Testis (tissue), 3 donors: Measurements from ENCODE around the gene BPIFB4. TPM values are rescaled to one million over a fixed set of nuclear protein-coding genes. Genes with fewer than 3 reads are reported as not detected.
"Not testable (repeated sequence)": the region's sequence is repeated elsewhere in the genome, so short reads cannot be mapped to it uniquely, and the experiment has no call there.

Source experiments
- DNase-seq: peaks from one replicate; pipeline ENCODE4 v3.0.0-alpha.2; 2019
- H3K27ac ChIP-seq, 2 donors: fragments of 200-600 bp; sonication (generic); one replicate each; pipeline ENCODE4 v1.5.1; 2019
- H3K27me3 ChIP-seq: fragments of 200-600 bp; sonication (generic); one replicate; pipeline ENCODE4 v1.5.1; 2019
- H3K36me3 ChIP-seq: fragments of 200-600 bp; sonication (generic); one replicate; pipeline ENCODE4 v1.5.1; 2017; ENCODE audit warnings: low read depth; ENCODE audit errors: missing control alignments
- H3K4me1 ChIP-seq: fragments of 200-600 bp; sonication (generic); one replicate; pipeline ENCODE4 v1.5.1; 2019
- H3K4me3 ChIP-seq, 2 donors: fragments of 200-600 bp; sonication (generic); one replicate each; pipeline ENCODE4 v1.5.1; 2017 to 2019
- H3K9me3 ChIP-seq: fragments of 200-600 bp; sonication (generic); one replicate; pipeline ENCODE4 v1.5.1; 2017
- POLR2A ChIP-seq: fragments of 450-650 bp; IDR thresholded peaks from one replicate; pipeline ENCODE4 v1.6.1; 2017; ENCODE audit warnings: antibody characterized with exemption, mild to moderate bottlenecking, moderate library complexity
- WGBS, 2 donors: methylation state at CpG; one replicate each; pipeline ENCODE4 v1.1.5; 2018; 5-methylcytosine and 5-hydroxymethylcytosine counted together
- intact Hi-C: fragments of 100-400 bp; cut with DNase I; formaldehyde crosslinking; loops from one replicate; pipeline ENCODE4 v1.15.1; 2023; ENCODE audit warnings: low total_unique reads
- polyA plus RNA-seq: library from polyadenylated mRNA; stranded (reverse); fragments of 350-450 nt; fragmentation: Illumina TruSeq; extraction: RNeasy Lipid Tissue Mini Kit (QIAGEN cat#74804); gene quantifications from one replicate; pipeline ENCODE4 v1.2.3, GENCODE V29; 2014; ENCODE audit warnings: low read depth, low replicate concordance; ENCODE audit not compliant: insufficient read depth
- total RNA-seq, 2 donors: library from RNA; depleted of rRNA; stranded (reverse); fragments of >200 nt; gene quantifications; one replicate each; pipeline ENCODE4 v1.2.3, GENCODE V29; 2016
- TF ChIP-seq, protein P1 (sequence below), 3 experiments: fragments of 450-650 bp in 2 of 3; fragments of 200-600 bp in 1 of 3; sonication (generic) in 1 of 3; IDR thresholded peaks; one replicate each; pipeline ENCODE4 v1.5.1; 2016 to 2019; ENCODE audit warnings: antibody characterized with exemption in 3 of 3, mild to moderate bottlenecking in 2 of 3, moderate library complexity in 1 of 3

BPIFB4 gene
- total and polyA plus RNA-seq, 3 donors from 2014 or later, result 1.1 to 1.7 (median 1.2) TPM

DNA sequence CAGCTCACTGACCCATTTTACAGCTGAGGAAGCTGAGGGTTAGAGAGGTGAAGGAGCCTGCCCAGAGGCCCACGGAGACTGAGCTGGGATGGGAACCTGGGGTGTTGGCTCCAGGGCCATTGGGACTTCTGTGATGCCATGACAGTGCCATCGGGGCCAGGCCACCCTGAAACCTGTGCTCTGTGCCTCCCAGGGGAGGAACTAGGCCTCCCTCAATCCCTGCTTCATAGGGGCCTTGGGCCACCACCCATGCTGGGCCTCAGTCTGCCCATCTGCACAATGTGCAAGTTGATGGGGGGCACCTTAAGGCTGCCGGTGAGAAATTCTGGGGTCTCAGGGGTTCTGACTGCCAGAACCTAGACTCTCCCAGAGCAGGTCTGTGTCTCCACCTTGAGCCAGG lies 24.9 kb downstream of the BPIFB4 start:
- 64 to 90% methylated on average over 1 to 3 of the region's 3 CpGs for WGBS, 2 donors
- Histone ChIP-seq H3K9me3 (no peaks in the 10 kb centered on the region), H3K4me3 (no peak overlapping the region), H3K27ac (no peak overlapping the region), H3K27me3 (no peaks in the 10 kb centered on the region), H3K4me1 (no peaks in the 10 kb centered on the region), H3K36me3 (no peaks in the 10 kb centered on the region)
- DNase-seq, result no peak
- intact Hi-C loops, result no loop called here
- TF ChIP-seq POLR2A, result no peak

DNA sequence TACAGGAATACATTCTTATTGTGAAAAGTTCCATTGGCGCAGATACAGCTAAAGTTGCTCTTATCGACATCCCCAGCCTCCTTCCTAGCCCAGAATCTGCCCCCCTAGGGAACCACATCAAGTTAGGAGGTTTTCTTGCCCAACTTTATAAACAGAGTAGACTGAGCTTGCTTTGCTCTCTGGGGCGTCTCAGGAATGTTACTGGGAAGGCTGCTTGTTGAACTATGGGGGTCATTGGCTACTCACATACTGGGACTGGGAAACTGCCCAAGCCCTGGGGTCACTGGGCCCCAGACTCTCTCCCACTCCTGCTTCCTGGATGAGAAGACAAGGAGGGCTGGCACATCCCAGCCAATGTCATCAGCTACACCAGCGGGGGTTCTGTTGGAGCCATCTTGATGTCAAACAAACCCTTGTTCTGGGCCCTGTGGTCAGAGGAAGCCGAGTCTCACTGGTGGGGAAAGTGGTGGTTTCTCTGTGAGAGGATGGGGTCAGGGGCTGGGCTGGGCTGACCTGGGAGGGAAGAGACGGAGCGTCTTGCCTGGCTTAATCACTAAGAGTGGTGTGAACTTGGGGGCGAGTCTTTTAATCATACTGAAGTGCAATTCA lies 26.0 kb downstream of the BPIFB4 start:
- Histone ChIP-seq H3K4me3 (no peak overlapping the region), H3K36me3 (no peaks in the 10 kb centered on the region), H3K27ac (no peak overlapping the region), H3K4me1 (no peaks in the 10 kb centered on the region), H3K9me3 (no peaks in the 10 kb centered on the region), H3K27me3 (no peaks in the 10 kb centered on the region)
- intact Hi-C loops, result no loop called here
- TF ChIP-seq, protein P1, sequence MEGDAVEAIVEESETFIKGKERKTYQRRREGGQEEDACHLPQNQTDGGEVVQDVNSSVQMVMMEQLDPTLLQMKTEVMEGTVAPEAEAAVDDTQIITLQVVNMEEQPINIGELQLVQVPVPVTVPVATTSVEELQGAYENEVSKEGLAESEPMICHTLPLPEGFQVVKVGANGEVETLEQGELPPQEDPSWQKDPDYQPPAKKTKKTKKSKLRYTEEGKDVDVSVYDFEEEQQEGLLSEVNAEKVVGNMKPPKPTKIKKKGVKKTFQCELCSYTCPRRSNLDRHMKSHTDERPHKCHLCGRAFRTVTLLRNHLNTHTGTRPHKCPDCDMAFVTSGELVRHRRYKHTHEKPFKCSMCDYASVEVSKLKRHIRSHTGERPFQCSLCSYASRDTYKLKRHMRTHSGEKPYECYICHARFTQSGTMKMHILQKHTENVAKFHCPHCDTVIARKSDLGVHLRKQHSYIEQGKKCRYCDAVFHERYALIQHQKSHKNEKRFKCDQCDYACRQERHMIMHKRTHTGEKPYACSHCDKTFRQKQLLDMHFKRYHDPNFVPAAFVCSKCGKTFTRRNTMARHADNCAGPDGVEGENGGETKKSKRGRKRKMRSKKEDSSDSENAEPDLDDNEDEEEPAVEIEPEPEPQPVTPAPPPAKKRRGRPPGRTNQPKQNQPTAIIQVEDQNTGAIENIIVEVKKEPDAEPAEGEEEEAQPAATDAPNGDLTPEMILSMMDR (IDR thresholded peaks at IDR 0.05), result no peak
- TF ChIP-seq POLR2A, result no peak
- WGBS, 2 donors, result 55 to 71% methylated on average over 6 to 8 of the region's 8 CpGs
- DNase-seq, result peak; percentile 29

DNA sequence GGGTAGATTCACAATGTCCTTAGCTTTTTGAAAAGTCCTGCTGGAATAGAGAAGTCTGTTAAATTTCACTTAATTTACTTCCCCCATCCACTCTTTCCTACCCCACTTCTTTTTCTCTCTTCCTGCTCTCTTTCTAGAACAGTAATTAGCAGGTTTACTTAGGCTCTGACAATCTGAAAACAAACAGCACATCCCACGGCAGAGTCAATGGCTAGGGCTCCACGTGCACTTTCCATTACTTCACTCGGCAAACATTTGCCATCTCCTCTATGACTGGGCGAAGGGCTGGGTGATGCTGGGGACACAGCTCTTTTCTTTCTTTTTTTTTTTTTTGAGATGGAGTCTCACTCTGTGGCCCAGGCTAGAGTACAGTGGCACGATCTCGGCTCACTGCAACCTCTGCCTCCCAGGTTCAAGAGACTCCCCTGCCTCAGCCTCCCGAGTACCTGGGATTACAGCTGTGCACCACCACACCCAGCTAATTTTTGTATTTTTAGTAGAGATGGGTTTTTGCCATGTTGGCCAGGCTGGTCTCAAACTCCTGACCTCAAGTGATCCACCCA lies 26.7 kb downstream of the BPIFB4 start:
- H3K36me3 ChIP-seq, DNase-seq, H3K27ac ChIP-seq, H3K9me3 ChIP-seq, H3K4me3 ChIP-seq, intact Hi-C loops, H3K4me1 ChIP-seq, H3K27me3 ChIP-seq: not testable (repeated sequence)
- 72 to 77% methylated on average over 7 of the region's 7 CpGs for WGBS, 2 donors

DNA sequence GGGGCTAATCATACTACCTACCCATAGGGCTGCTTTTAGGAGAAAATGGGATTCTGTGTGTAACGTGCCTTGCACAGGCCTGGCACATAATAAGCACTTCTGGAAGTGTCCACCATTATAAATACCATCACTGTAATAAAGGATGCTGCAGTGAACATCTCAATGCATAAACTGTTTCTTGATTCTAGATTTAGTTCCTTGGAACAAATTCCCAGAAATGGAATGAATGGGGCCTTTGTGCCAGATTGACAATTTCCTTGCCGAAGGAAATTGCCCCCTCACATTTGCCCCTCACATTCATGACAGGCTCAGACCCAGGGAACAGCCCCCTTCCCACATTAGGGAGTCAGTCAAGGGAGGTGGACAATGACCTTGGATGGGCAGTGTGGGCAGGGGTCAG lies 29.2 kb downstream of the BPIFB4 start:
- H3K27ac ChIP-seq, result no peak overlapping the region
- TF ChIP-seq, protein P1 (IDR thresholded peaks at IDR 0.05), result no peak
- no peak for TF ChIP-seq POLR2A
- no peak for DNase-seq
- WGBS, 2 donors, result 54 to 75% methylated on average over 2 of the region's 2 CpGs
- intact Hi-C loops, result no loop called here
- no peaks in the 10 kb centered on the region for H3K36me3 ChIP-seq
- H3K4me3 ChIP-seq, result no peak overlapping the region
- no peaks in the 10 kb centered on the region for H3K9me3 ChIP-seq
- no peaks in the 10 kb centered on the region for H3K4me1 ChIP-seq
- H3K27me3 ChIP-seq, result no peaks in the 10 kb centered on the region

DNA sequence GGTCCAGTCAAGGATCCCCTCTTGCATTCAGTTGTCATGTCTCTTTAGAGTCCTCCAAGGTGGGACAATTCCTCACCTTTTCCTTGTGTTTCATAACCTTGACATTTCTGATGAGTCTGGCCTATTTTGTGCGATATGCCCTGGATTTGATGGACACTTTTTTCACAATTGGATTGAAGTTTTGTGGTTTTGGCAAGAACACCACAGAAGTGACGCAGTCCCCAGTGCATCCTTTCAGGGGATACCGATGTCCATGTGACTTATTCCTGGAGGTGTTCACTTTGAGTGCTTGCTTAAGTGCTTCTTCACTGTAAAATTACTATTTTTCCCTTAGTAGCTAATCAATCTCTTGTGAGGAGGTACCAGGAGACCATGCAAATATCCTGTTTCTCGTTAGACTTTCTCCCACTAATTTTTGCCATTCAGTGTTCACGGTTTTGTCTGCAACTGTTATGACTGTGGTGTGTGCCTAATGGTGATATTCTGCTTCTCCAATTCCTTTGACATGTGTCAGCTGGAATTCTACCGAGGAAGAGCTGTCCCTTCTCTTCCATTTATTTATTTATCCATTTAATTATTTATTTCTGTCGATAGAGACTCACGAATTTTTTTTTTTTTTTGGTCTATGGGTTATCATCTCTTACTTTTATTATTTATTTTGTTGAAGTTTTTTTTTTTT lies 30.8 kb downstream of the BPIFB4 start:
- H3K27me3 ChIP-seq, result no peaks in the 10 kb centered on the region
- H3K9me3 ChIP-seq, result no peaks in the 10 kb centered on the region
- intact Hi-C loops, result no loop called here
- H3K36me3 ChIP-seq, result no peaks in the 10 kb centered on the region
- DNase-seq, result no peak
- 92 to 93% methylated on average over 8 of the region's 8 CpGs for WGBS, 2 donors
- no peak overlapping the region for H3K4me3 ChIP-seq
- TF ChIP-seq, protein P1 (IDR thresholded peaks at IDR 0.05), result no peak
- no peak for TF ChIP-seq POLR2A
- no peak overlapping the region for H3K27ac ChIP-seq
- no peaks in the 10 kb centered on the region for H3K4me1 ChIP-seq
